ENCODE measurements around the gene RGS6. TPM values are rescaled to one million over a fixed set of nuclear protein-coding genes. Genes with fewer than 3 reads are reported as not detected.

Gene RGS6
- total RNA-seq, 1 donor from 2014 or later: 1.6 TPM

- H3K27ac Mint-ChIP-seq: no peak overlapping the region
- TF ChIP-seq, protein P1, sequence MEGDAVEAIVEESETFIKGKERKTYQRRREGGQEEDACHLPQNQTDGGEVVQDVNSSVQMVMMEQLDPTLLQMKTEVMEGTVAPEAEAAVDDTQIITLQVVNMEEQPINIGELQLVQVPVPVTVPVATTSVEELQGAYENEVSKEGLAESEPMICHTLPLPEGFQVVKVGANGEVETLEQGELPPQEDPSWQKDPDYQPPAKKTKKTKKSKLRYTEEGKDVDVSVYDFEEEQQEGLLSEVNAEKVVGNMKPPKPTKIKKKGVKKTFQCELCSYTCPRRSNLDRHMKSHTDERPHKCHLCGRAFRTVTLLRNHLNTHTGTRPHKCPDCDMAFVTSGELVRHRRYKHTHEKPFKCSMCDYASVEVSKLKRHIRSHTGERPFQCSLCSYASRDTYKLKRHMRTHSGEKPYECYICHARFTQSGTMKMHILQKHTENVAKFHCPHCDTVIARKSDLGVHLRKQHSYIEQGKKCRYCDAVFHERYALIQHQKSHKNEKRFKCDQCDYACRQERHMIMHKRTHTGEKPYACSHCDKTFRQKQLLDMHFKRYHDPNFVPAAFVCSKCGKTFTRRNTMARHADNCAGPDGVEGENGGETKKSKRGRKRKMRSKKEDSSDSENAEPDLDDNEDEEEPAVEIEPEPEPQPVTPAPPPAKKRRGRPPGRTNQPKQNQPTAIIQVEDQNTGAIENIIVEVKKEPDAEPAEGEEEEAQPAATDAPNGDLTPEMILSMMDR (conservative IDR thresholded peaks at IDR 0.05): no peak
- DNase-seq (ENCODE audit: extremely low spot score, unreplicated experiment): no peak
- no peaks in the 10 kb centered on the region for H3K27me3 Mint-ChIP-seq
- no peak overlapping the region for H3K4me3 Mint-ChIP-seq
- peaks cover 6% of the 10 kb centered on the region for H3K9me3 Mint-ChIP-seq
- no peaks in the 10 kb centered on the region for H3K36me3 Mint-ChIP-seq
- no peaks in the 10 kb centered on the region for H3K4me1 Mint-ChIP-seq (ENCODE audit: unreplicated experiment)
These were observed 214.0 kb downstream of the RGS6 start for GRCh38 chr14:72146241-72146640.

DNA sequence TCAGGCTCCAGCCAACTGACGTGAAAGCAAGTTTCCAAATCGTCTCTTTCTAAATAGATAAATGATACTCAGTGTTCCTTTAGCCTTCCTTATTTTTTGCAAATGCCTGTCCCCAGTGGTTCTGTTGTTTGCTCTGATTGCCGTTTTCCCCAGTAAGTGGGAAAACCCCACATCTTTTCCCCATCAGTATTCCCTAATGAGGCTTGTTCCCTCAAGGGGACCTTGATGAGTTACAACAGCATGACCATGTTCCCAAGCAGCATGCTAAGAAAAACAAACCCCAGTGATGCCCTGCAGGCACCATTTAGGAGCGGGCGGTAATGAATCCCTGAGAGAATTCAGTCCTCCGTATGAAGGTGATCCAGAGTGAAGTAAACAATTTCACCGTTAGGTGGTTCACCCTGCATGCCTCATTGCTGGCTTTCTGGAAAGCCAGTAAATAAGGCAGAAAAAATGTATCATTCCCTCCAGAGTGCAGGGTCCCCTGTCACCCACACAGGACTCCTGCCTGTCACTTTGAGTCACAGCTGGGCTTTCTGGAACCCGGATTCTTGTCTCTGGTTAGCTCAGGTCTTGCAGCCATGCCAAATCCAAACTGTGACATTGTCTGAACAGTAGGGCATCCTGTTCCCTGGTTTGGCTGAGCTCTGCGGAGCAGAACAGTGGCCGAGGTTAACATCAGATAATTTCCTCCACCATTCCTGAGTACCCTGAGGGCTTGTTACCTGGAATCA lies 222.6 kb downstream of the RGS6 start:
- DNase-seq (ENCODE audit: extremely low spot score, unreplicated experiment): no peak
- Mint-ChIP-seq H3K36me3 (no peaks in the 10 kb centered on the region), H3K9me3 (peaks cover 6% of the 10 kb centered on the region), H3K4me1 (ENCODE audit: unreplicated experiment) (no peaks in the 10 kb centered on the region), H3K27me3 (no peaks in the 10 kb centered on the region), H3K27ac (no peak overlapping the region), H3K4me3 (no peak overlapping the region)
- TF ChIP-seq, protein P1 (conservative IDR thresholded peaks at IDR 0.05): no peak

DNA sequence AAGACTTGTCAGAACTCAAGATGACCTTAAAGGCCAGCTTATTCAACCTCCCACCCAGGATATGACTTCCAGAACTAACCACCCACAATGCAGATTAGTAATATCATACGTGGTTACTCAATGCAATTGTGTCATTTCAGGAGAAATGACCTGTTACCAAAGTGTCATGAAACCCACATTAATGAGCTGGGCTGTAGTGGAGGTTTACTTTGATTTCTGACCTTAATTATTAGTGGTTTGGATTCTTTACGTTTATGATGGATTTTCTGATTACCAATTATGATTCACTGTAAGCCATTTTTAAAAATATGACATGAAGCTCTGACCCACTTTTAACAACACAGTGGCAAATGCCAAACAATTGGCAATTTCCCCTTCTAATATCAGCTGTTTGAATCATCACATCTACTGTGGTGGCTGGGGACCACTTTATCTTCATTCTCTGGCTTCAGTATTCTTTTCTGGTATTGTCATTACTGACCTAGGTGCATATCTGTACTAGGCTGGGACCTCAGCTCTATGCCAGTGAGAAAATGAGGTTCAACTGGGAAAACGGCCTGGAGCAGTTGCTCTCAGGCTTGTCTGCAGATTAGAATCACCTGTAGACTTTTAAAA lies 223.3 kb downstream of the RGS6 start:
- Mint-ChIP-seq H3K4me3 (no peak overlapping the region), H3K9me3 (peaks cover 6% of the 10 kb centered on the region), H3K27ac (no peak overlapping the region), H3K4me1 (ENCODE audit: unreplicated experiment) (no peaks in the 10 kb centered on the region), H3K27me3 (no peaks in the 10 kb centered on the region), H3K36me3 (no peaks in the 10 kb centered on the region)
- TF ChIP-seq, protein P1 (conservative IDR thresholded peaks at IDR 0.05): no peak
- no peak for DNase-seq (ENCODE audit: extremely low spot score, unreplicated experiment)

GRCh38 chr14:72164420-72165228 lies 232.4 kb downstream of the RGS6 start:
- Mint-ChIP-seq H3K27ac (no peak overlapping the region), H3K4me1 (ENCODE audit: unreplicated experiment) (no peaks in the 10 kb centered on the region), H3K27me3 (no peaks in the 10 kb centered on the region), H3K36me3 (no peaks in the 10 kb centered on the region), H3K4me3 (no peak overlapping the region), H3K9me3 (no peaks in the 10 kb centered on the region)
- TF ChIP-seq, protein P1 (conservative IDR thresholded peaks at IDR 0.05): no peak
- DNase-seq (ENCODE audit: extremely low spot score, unreplicated experiment): no peak

- no peak for DNase-seq (ENCODE audit: extremely low spot score, unreplicated experiment)
- TF ChIP-seq, protein P1 (conservative IDR thresholded peaks at IDR 0.05): no peak
- peaks cover 4% of the 10 kb centered on the region for H3K9me3 Mint-ChIP-seq
- H3K27me3 Mint-ChIP-seq: no peaks in the 10 kb centered on the region
- no peaks in the 10 kb centered on the region for H3K36me3 Mint-ChIP-seq
- H3K27ac Mint-ChIP-seq: no peak overlapping the region
- no peak overlapping the region for H3K4me3 Mint-ChIP-seq
- no peaks in the 10 kb centered on the region for H3K4me1 Mint-ChIP-seq (ENCODE audit: unreplicated experiment)
These were observed 233.0 kb downstream of the RGS6 start for GRCh38 chr14:72165229-72165698.
